HFFc6 (cell line): ENCODE measurements around the gene SMARCB1. TPM values are rescaled to one million over a fixed set of nuclear protein-coding genes. Genes with fewer than 3 reads are reported as not detected.

Experiments
- DNase-seq: peaks from one replicate; pipeline ENCODE4 v3.0.0-alpha.2; 2018
- H3K27ac Mint-ChIP-seq: 2 replicates; pipeline ENCODE4 v1.8.0; 2020; ENCODE audit warnings: mild to moderate bottlenecking, mixed read lengths
- H3K27me3 Mint-ChIP-seq: 2 replicates; pipeline ENCODE4 v1.8.0; 2021; ENCODE audit warnings: mild to moderate bottlenecking, moderate library complexity, mixed read lengths; ENCODE audit not compliant: insufficient read depth
- H3K36me3 Mint-ChIP-seq: 2 replicates; pipeline ENCODE4 v1.8.0; 2021; ENCODE audit warnings: low read depth, mixed read lengths
- H3K4me1 Mint-ChIP-seq: 2 replicates; pipeline ENCODE4 v1.8.0; 2020; ENCODE audit warnings: low read depth, mixed read lengths
- H3K4me3 Mint-ChIP-seq: 2 replicates; pipeline ENCODE4 v1.8.0; 2020; ENCODE audit warnings: mild to moderate bottlenecking, moderate library complexity, mixed read lengths
- H3K9me3 Mint-ChIP-seq: 2 replicates; pipeline ENCODE4 v1.8.0; 2020; ENCODE audit warnings: mild to moderate bottlenecking, mixed read lengths
- total RNA-seq, 6 experiments: library from RNA; stranded (reverse); fragmentation: NEBNext Ultra II Directional; extraction: Animal tissue kit (Norgen Biotek cat#: 25700); gene quantifications; 2 replicates in 1 of 6; 3 replicates in 5 of 6; pipeline ENCODE4 v1.2.3, GENCODE V29; 2021
- TF ChIP-seq, protein P1 (sequence below): fragments of 200-600 bp; sonication (generic); IDR thresholded peaks from 2 replicates; pipeline ENCODE4 v1.5.0; 2021; ENCODE audit warnings: antibody characterized with exemption, mild to moderate bottlenecking

The SMARCB1 gene
- total RNA-seq, 6 experiments from 2014 or later = 91.5 to 101 (median 97.3) TPM

DNA sequence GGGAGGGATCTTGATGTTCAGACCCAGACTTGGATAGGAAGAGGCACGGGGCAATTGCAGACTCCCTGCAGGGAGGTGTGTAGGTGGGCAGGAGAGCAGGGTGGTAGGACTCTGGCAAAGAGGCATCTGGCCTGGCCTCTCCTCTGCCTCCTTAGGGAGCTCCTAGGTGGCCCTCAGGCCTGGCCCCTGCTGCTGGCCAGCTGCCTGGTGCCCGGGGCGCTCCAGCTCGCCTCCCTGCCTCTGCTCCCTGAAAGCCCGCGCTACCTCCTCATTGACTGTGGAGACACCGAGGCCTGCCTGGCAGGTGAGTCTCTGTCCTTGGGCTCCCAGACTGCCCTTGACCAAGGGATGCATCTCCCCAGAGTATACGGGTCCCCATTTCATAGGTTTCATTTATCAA lies 90.8 kb downstream of the SMARCB1 start:
- TF ChIP-seq, protein P1, sequence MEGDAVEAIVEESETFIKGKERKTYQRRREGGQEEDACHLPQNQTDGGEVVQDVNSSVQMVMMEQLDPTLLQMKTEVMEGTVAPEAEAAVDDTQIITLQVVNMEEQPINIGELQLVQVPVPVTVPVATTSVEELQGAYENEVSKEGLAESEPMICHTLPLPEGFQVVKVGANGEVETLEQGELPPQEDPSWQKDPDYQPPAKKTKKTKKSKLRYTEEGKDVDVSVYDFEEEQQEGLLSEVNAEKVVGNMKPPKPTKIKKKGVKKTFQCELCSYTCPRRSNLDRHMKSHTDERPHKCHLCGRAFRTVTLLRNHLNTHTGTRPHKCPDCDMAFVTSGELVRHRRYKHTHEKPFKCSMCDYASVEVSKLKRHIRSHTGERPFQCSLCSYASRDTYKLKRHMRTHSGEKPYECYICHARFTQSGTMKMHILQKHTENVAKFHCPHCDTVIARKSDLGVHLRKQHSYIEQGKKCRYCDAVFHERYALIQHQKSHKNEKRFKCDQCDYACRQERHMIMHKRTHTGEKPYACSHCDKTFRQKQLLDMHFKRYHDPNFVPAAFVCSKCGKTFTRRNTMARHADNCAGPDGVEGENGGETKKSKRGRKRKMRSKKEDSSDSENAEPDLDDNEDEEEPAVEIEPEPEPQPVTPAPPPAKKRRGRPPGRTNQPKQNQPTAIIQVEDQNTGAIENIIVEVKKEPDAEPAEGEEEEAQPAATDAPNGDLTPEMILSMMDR = no peak
- peaks cover 15% of the 10 kb centered on the region for H3K36me3 Mint-ChIP-seq
- H3K4me1 Mint-ChIP-seq = no peaks in the 10 kb centered on the region
- no peak overlapping the region for H3K27ac Mint-ChIP-seq
- no peaks in the 10 kb centered on the region for H3K9me3 Mint-ChIP-seq
- no peak overlapping the region for H3K4me3 Mint-ChIP-seq
- no peaks in the 10 kb centered on the region; the same call in 1 of the 2 replicates for H3K27me3 Mint-ChIP-seq
- DNase-seq = no peak

DNA sequence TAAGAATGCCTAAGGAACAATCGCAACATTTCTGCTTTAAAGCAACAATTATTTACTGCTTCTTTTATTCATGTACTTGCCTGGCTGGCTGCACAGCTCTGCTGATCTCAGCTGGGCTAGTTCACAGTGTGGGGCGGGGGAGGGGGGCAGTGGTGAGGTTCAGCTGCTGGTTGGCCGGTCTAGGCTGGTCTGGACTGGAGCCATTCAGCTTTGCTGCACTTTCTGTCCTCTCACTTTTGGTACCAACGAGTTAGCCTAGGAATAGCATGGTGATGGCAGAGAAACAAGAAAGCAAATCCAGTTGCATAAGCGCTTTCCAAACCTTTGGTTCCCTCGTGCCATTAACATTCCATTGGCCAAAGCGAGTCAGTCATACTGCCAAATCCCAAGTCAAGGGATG lies 91.5 kb downstream of the SMARCB1 start:
- Mint-ChIP-seq H3K4me3 (no peak overlapping the region), H3K27me3 (no peaks in the 10 kb centered on the region; the same call in 1 of the 2 replicates), H3K4me1 (no peaks in the 10 kb centered on the region), H3K27ac (no peak overlapping the region), H3K9me3 (no peaks in the 10 kb centered on the region), H3K36me3 (peaks cover 15% of the 10 kb centered on the region)
- DNase-seq = no peak
- TF ChIP-seq, protein P1 = no peak

DNA sequence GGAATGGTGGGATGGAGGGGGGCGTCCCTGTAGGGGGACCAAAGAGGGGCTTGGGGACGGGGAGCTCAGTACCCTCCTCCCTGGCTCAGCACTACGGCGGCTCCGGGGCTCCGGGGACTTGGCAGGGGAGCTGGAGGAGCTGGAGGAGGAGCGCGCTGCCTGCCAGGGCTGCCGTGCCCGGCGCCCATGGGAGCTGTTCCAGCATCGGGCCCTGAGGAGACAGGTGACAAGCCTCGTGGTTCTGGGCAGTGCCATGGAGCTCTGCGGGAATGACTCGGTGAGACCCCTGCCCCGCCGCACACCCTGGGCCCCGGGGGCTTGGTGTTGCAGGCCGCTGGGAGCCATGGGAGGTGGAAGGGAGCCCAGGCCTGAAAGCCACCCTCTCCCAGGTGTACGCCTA lies 95.6 kb downstream of the SMARCB1 start:
- Mint-ChIP-seq H3K4me3 (no peak overlapping the region), H3K36me3 (peaks cover 12% of the 10 kb centered on the region), H3K27me3 (no peaks in the 10 kb centered on the region; the same call in 1 of the 2 replicates), H3K4me1 (no peaks in the 10 kb centered on the region), H3K9me3 (no peaks in the 10 kb centered on the region), H3K27ac (no peak overlapping the region)
- TF ChIP-seq, protein P1 = no peak
- DNase-seq = no peak

DNA sequence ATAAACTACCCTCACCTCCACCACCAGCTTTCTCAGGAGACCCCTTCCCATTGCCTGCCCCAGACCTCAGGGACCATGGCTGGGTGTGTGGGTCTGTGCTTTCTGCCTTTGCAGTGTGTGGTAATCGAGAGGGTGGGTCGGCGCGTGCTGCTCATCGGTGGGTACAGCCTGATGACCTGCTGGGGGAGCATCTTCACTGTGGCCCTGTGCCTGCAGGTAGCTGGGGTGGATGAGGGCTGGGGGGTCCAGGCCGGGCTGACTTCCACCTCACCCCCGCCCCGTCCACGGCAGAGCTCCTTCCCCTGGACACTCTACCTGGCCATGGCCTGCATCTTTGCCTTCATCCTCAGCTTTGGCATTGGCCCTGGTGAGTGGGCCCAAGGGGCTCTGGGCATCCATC lies 96.9 kb downstream of the SMARCB1 start:
- H3K27ac Mint-ChIP-seq = no peak overlapping the region
- H3K9me3 Mint-ChIP-seq = no peaks in the 10 kb centered on the region
- H3K4me1 Mint-ChIP-seq = peaks cover 10% of the 10 kb centered on the region
- no peak overlapping the region for H3K4me3 Mint-ChIP-seq
- H3K36me3 Mint-ChIP-seq = peaks cover 11% of the 10 kb centered on the region; the same call in 1 of the 2 replicates
- no peaks in the 10 kb centered on the region; the same call in 1 of the 2 replicates for H3K27me3 Mint-ChIP-seq
- no peak for DNase-seq
- TF ChIP-seq, protein P1 = no peak

- no peak for DNase-seq
- TF ChIP-seq, protein P1 = no peak
- H3K27me3 Mint-ChIP-seq = no peaks in the 10 kb centered on the region; the same call in 1 of the 2 replicates
- no peaks in the 10 kb centered on the region for H3K9me3 Mint-ChIP-seq
- H3K36me3 Mint-ChIP-seq = peaks cover 8% of the 10 kb centered on the region; the same call in 1 of the 2 replicates
- H3K4me1 Mint-ChIP-seq = peaks cover 15% of the 10 kb centered on the region
- H3K27ac Mint-ChIP-seq = no peak overlapping the region
- H3K4me3 Mint-ChIP-seq = no peak overlapping the region
These were observed 97.4 kb downstream of the SMARCB1 start for GRCh38 chr22:23884140-23884539.

Other genes starting within 250 kb of the SMARCB1 start
- not detected for gene IGLL1, start 206.7 kb upstream of the SMARCB1 start, total RNA-seq
- under 1 TPM in 3 of 6 experiments, not detected in 3; 0.14 to 0.25 (median 0.24) TPM for gene DRICH1, start 154.6 kb upstream of the SMARCB1 start, total RNA-seq
- gene RGL4, start 96.0 kb upstream of the SMARCB1 start, total RNA-seq = not detected
- 1 to 10 TPM; 6.0 to 7.0 (median 6.4) TPM for gene ZNF70, start 35.9 kb upstream of the SMARCB1 start, total RNA-seq
- gene VPREB3, start 32.5 kb upstream of the SMARCB1 start, total RNA-seq = under 1 TPM in 2 of 6 experiments, not detected in 4; 0.33 to 0.57 TPM
- 1 to 10 TPM in 3 of 6 experiments, under 1 TPM in 3; 0.48 to 4.0 (median 1.1) TPM for gene C22orf15, start 24.0 kb upstream of the SMARCB1 start, total RNA-seq
- gene CHCHD10, start 19.0 kb upstream of the SMARCB1 start, total RNA-seq = 100 to 1,000 TPM in 4 of 6 experiments, 10 to 100 TPM in 2; 89.3 to 117 (median 106) TPM
- 1 to 10 TPM; 1.7 to 3.6 (median 2.7) TPM for gene MMP11, start 14.1 kb upstream of the SMARCB1 start, total RNA-seq
- gene DERL3, start 52.0 kb downstream of the SMARCB1 start, total RNA-seq = under 1 TPM; 0.21 to 0.88 (median 0.40) TPM
- gene SLC2A11, start 70.9 kb downstream of the SMARCB1 start, total RNA-seq = 10 to 100 TPM in 4 of 6 experiments, 1 to 10 TPM in 2; 8.9 to 13.2 (median 10.5) TPM
- 100 to 1,000 TPM; 625 to 741 (median 699) TPM for gene MIF, start 107.4 kb downstream of the SMARCB1 start, total RNA-seq
- gene GSTT2B, start 174.2 kb downstream of the SMARCB1 start, total RNA-seq = 10 to 100 TPM; 31.4 to 39.2 (median 34.1) TPM
- under 1 TPM; 0.26 to 0.66 (median 0.47) TPM for gene DDTL, start 179.9 kb downstream of the SMARCB1 start, total RNA-seq
- gene DDT, start 187.5 kb downstream of the SMARCB1 start, total RNA-seq = 100 to 1,000 TPM in 4 of 6 experiments, 10 to 100 TPM in 2; 96.1 to 120 (median 108) TPM
- under 1 TPM in 5 of 6 experiments, not detected in 1; 0.38 to 0.64 (median 0.43) TPM for gene GSTT2, start 193.2 kb downstream of the SMARCB1 start, total RNA-seq
- not detected for gene GSTT4, start 218.5 kb downstream of the SMARCB1 start, total RNA-seq
- gene CABIN1, start 224.3 kb downstream of the SMARCB1 start, total RNA-seq = 10 to 100 TPM; 39.0 to 54.1 (median 48.0) TPM